Upper lobe of left lung (tissue), 6 donors: ENCODE data around the gene TSHZ2. TPM values are rescaled to one million over a fixed set of nuclear protein-coding genes. Genes with fewer than 3 reads are reported as not detected.
A peak's percentile ranks its signal among the peaks of the same experiment; 100 is the strongest.
"Not testable (repeated sequence)": the region's sequence is repeated elsewhere in the genome, so short reads cannot be mapped to it uniquely, and the experiment has no call there.

Experiments used
- ATAC-seq, 2 donors: fragments of 200-7000 bp; cut with Tn5 transposase; one replicate each; pipeline ENCODE4 v1.9.1; 2022; ENCODE audit warnings: mild to moderate bottlenecking in 2 of 2, moderate library complexity in 2 of 2; ENCODE audit not compliant: low FRiP score in 2 of 2
- DNase-seq, 2 donors: peaks; one replicate each; pipeline ENCODE4 v3.0.0-alpha.2; 2019 to 2020
- H3K27ac ChIP-seq, 4 donors: fragments of 200-600 bp; sonication (generic); one replicate each; pipeline ENCODE4 v1.5.1; 2016 to 2019
- H3K27me3 ChIP-seq, 4 donors: fragments of 200-600 bp; sonication (generic); one replicate each; pipeline ENCODE4 v1.5.1; 2017 to 2019
- H3K36me3 ChIP-seq, 4 donors: fragments of 200-600 bp; sonication (generic); one replicate each; pipeline ENCODE4 v1.5.1; 2016 to 2019
- H3K4me1 ChIP-seq, 4 donors: fragments of 200-600 bp; sonication (generic); one replicate each; pipeline ENCODE4 v1.5.1; 2018 to 2019
- H3K4me3 ChIP-seq, 4 donors: fragments of 200-600 bp; sonication (generic); one replicate each; pipeline ENCODE4 v1.5.1; 2017 to 2019; ENCODE audit warnings: mild to moderate bottlenecking in 2 of 4, moderate library complexity in 1 of 4
- H3K9me3 ChIP-seq, 4 donors: fragments of 200-600 bp; sonication (generic); one replicate each; pipeline ENCODE4 v1.5.1; 2018 to 2019
- EP300 ChIP-seq, 4 donors: sonication (generic); formaldehyde crosslinking; IDR thresholded peaks; one replicate each; pipeline ENCODE4 v1.5.1; 2017; ENCODE audit warnings: antibody characterized with exemption in 4 of 4, control low read depth in 2 of 4
- POLR2A ChIP-seq, 4 donors: fragments of 450-650 bp; IDR thresholded peaks; one replicate each; pipeline ENCODE4 v1.5.1; 2016 to 2017; ENCODE audit warnings: antibody characterized with exemption in 4 of 4, mild to moderate bottlenecking in 2 of 4
- POLR2AphosphoS5 ChIP-seq, 2 donors: sonication (generic); formaldehyde crosslinking; IDR thresholded peaks; one replicate each; pipeline ENCODE4 v1.5.1; 2017; ENCODE audit warnings: antibody characterized with exemption in 2 of 2
- WGBS, 2 donors: methylation state at CpG; one replicate each; pipeline ENCODE4 v1.1.5; 2017 to 2018; 5-methylcytosine and 5-hydroxymethylcytosine counted together
- total RNA-seq, 6 donors: library from RNA; depleted of rRNA in 4 of 6; stranded (reverse); fragments of >200 nt in 4 of 6; gene quantifications; one replicate each; pipeline versions ENCODE4 v1.1.0 to v1.2.1, GENCODE V29; 2016 to 2021
- TF ChIP-seq, protein P1 (sequence below), 6 experiments: fragments of 450-650 bp in 4 of 6; fragments of 200-600 bp in 2 of 6; sonication (generic) in 2 of 6; IDR thresholded peaks; one replicate each; pipeline ENCODE4 v1.5.1; 2016 to 2019; ENCODE audit warnings: antibody characterized with exemption in 6 of 6
- donor health status: DM: no; HTN: no; CAD: no; lungs with moderate emphysema.
- donor health status: DM: no; HTN: yes; CAD: no; lungs with severe emphysema.

Gene TSHZ2
- total RNA-seq, 6 donors from 2014 or later = 1.8 to 10.0 (median 3.2) TPM

DNA sequence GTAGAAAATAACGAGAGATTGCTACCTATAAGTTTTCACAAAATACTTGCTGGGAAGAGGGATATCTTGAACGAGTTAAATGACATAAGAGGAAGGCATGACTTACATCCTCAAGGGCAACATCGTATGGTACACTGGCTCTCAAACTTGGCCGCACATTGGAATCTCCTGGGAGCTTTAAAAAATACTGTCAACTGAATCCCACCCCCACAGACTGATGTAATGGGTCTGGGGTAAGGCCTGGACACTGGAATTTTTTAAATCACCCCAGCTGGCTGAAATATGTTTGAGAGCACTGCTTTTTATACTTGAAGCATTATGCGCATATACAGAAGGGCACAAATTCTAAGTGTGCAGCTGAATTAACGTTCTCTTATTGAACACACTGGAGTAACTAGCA, 8.0 kb upstream of the TSHZ2 start:
- 45 to 51% methylated on average over 6 of the region's 6 CpGs for WGBS, 2 donors
- no peak overlapping the region for H3K4me3 ChIP-seq
- ATAC-seq = no peak
- H3K9me3 ChIP-seq = no peaks in the 10 kb centered on the region
- H3K27ac ChIP-seq = no peak overlapping the region
- H3K27me3 ChIP-seq = no peaks in the 10 kb centered on the region
- no peak for TF ChIP-seq EP300 (IDR thresholded peaks at IDR 0.05)
- TF ChIP-seq POLR2AphosphoS5 (IDR thresholded peaks at IDR 0.05) = no peak
- TF ChIP-seq, protein P1, sequence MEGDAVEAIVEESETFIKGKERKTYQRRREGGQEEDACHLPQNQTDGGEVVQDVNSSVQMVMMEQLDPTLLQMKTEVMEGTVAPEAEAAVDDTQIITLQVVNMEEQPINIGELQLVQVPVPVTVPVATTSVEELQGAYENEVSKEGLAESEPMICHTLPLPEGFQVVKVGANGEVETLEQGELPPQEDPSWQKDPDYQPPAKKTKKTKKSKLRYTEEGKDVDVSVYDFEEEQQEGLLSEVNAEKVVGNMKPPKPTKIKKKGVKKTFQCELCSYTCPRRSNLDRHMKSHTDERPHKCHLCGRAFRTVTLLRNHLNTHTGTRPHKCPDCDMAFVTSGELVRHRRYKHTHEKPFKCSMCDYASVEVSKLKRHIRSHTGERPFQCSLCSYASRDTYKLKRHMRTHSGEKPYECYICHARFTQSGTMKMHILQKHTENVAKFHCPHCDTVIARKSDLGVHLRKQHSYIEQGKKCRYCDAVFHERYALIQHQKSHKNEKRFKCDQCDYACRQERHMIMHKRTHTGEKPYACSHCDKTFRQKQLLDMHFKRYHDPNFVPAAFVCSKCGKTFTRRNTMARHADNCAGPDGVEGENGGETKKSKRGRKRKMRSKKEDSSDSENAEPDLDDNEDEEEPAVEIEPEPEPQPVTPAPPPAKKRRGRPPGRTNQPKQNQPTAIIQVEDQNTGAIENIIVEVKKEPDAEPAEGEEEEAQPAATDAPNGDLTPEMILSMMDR (IDR thresholded peaks at IDR 0.05) = no peak
- no peak for TF ChIP-seq POLR2A (IDR thresholded peaks at IDR 0.05)
- H3K4me1 ChIP-seq = no peaks in the 10 kb centered on the region
- no peak for DNase-seq
- no peaks in the 10 kb centered on the region for H3K36me3 ChIP-seq

DNA sequence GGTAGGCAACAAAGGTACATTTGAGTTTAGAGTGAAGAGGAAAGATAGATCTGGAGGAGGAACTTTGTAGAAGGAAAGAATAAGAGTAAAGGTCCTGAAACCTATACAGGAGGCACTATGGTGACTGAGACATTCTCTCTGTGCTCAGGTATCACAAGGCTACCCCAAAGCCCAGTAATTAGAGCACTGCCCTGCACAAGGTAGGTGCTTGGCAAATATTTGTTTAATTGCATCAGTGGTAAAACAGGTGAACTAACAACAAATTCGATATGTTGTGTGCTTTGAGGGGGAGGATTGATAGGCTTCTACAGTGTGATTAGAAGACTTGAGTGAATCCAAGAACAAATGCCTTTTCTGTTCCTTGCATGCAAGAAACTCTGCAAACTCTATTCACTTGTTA, 6.8 kb upstream of the TSHZ2 start:
- no peak overlapping the region for H3K4me3 ChIP-seq
- DNase-seq (no peak), ATAC-seq (no peak)
- WGBS, 2 donors = 69 to 70% methylated on average over 1 of the region's 1 CpG
- H3K36me3 ChIP-seq = no peaks in the 10 kb centered on the region
- TF ChIP-seq EP300 (IDR thresholded peaks at IDR 0.05) (no peak), POLR2AphosphoS5 (IDR thresholded peaks at IDR 0.05) (no peak), POLR2A (IDR thresholded peaks at IDR 0.05) (no peak)
- TF ChIP-seq, protein P1 (IDR thresholded peaks at IDR 0.05) = no peak
- H3K27me3 ChIP-seq = no peaks in the 10 kb centered on the region
- H3K27ac ChIP-seq = no peak overlapping the region
- H3K9me3 ChIP-seq = no peaks in the 10 kb centered on the region
- no peaks in the 10 kb centered on the region for H3K4me1 ChIP-seq

DNA sequence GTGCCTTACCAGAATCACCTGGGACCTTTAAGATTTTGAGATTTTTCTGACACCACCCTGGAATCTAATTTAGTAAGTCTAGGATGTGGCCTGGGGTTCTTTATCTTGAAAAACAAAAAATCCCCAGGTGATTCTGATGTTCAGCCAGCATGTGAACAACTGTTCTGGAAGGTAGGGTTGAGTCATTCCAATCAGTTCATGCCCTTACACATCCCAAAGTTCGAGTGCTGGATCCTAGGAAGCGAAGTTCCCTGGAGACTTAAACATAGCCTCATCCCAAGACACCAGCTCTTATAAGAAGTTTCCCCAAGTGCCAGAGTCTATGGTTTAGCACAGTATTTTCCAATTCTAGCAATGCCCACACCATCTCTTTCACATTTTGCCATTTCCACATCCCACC, 6.3 kb upstream of the TSHZ2 start:
- Histone ChIP-seq H3K4me1 (no peaks in the 10 kb centered on the region), H3K4me3 (no peak overlapping the region), H3K27ac (no peak overlapping the region), H3K36me3 (no peaks in the 10 kb centered on the region), H3K27me3 (no peaks in the 10 kb centered on the region), H3K9me3 (no peaks in the 10 kb centered on the region)
- ATAC-seq = no peak
- WGBS, 2 donors = 91 to 98% methylated on average over 2 of the region's 2 CpGs
- TF ChIP-seq POLR2AphosphoS5 (IDR thresholded peaks at IDR 0.05) (no peak), POLR2A (IDR thresholded peaks at IDR 0.05) (no peak), EP300 (IDR thresholded peaks at IDR 0.05) (no peak)
- TF ChIP-seq, protein P1 (IDR thresholded peaks at IDR 0.05) = no peak
- DNase-seq = no peak

DNA sequence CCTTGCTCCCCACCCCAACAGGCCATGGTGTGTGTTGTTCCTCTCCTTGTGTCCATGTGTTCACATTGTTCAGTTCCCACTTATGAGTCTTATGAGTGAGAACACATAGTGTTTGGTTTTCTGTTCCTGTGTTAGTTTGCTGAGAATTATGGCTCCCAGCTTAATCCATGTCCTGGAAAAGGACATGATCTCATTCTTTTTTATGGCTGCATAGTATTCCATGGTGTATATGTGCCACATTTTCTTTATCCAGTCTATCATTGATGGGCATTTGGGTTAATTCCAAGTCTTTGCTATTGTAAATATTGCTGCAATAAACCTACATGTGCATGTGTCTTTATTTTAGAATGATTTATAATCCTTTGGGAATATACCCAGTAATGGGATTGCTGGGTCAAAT, 5.6 kb upstream of the TSHZ2 start:
- not testable (repeated sequence) for DNase-seq, H3K4me1 ChIP-seq, H3K36me3 ChIP-seq, H3K27me3 ChIP-seq, ATAC-seq, H3K9me3 ChIP-seq, H3K4me3 ChIP-seq, H3K27ac ChIP-seq

DNA sequence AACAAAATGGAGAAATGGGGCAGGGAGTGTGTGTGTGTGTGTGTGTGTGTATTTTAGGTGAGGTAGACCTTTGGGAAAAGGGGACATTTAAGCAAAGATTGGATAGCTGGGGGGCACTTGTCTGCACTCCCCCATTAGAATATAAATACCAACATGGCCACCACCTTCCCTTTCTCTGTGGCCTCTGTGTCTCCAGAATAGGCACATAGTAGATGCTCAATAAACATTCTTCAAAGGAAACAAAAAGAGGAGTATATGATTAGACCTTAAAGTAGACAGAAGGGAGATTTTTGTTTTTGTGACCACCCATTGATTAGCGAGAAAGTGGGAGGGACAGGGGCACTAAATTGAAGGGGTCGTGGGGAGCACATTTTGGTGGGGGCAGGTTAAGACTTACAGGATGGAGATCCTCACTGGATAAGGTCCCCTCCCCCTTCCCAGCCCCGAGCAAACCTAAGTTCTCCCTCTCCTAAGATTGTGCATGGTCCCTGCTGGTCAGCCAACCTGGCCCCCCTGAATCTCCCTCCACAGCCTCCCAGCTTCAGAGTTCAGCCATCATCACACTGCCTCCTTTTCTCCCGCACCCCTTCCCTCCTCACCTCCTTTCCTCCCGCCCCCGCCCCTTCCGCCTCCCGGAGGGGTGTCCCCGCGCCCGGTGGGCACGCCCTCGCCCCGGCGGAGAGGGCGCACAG, 514 bp upstream of the TSHZ2 start:
- TF ChIP-seq POLR2AphosphoS5 (IDR thresholded peaks at IDR 0.05) = no peak
- TF ChIP-seq, protein P1 (IDR thresholded peaks at IDR 0.05) = no peak
- H3K27ac ChIP-seq = no peak overlapping the region
- peaks cover 0 to 9% (median 0%) of the 10 kb centered on the region in 4 donors for H3K27me3 ChIP-seq
- peak overlapping the region in 3 of 4 donors; percentile 35 to 49 (median 47) for H3K4me3 ChIP-seq
- WGBS, 2 donors = 8 to 13% methylated on average over 8 to 15 of the region's 16 CpGs
- no peak for ATAC-seq
- no peaks in the 10 kb centered on the region for H3K36me3 ChIP-seq
- peak in 1 of 2 donors; percentile 75 for DNase-seq
- peaks cover 0 to 18% (median 0%) of the 10 kb centered on the region in 4 donors for H3K4me1 ChIP-seq
- no peaks in the 10 kb centered on the region for H3K9me3 ChIP-seq
